ENCODE measurements around the gene WDFY2.
A peak's percentile ranks its signal among the peaks of the same experiment; 100 is the strongest.
"Not testable (repeated sequence)": the region's sequence is repeated elsewhere in the genome, so short reads cannot be mapped to it uniquely, and the experiment has no call there.

WDFY2 gene, protein sequence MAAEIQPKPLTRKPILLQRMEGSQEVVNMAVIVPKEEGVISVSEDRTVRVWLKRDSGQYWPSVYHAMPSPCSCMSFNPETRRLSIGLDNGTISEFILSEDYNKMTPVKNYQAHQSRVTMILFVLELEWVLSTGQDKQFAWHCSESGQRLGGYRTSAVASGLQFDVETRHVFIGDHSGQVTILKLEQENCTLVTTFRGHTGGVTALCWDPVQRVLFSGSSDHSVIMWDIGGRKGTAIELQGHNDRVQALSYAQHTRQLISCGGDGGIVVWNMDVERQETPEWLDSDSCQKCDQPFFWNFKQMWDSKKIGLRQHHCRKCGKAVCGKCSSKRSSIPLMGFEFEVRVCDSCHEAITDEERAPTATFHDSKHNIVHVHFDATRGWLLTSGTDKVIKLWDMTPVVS
- total RNA-seq = 59.7 to 86.5 (median 79.6) reads per million in 3 donors

- Histone ChIP-seq H3K4me3 (ENCODE audit: insufficient read depth, low read depth, low read length, poor library complexity, severe bottlenecking) (peak within 1 kb of the TSS; percentile 92), H3K9me3 (ENCODE audit: control insufficient read depth, low read length) (no peaks in the 10 kb centered on the region), H3K36me3 (ENCODE audit: control insufficient read depth, insufficient read depth, low read length) (no peaks in the 10 kb centered on the region), H3K27me3 (replicated peaks; ENCODE audit: control insufficient read depth, insufficient read depth, low read length, poor library complexity, severe bottlenecking) (no peaks in the 10 kb centered on the region), H3K27ac (ENCODE audit: insufficient read depth, low read length, poor library complexity, severe bottlenecking) (peak within 1 kb of the TSS; percentile 85), H3K4me1 (ENCODE audit: control insufficient read depth, insufficient read depth, low read length, poor library complexity, severe bottlenecking) (peaks cover 13% of the 10 kb centered on the region)
- DNase-seq = peak; percentile 98 to 99 (median 99)
These were observed at the start of gene WDFY2 for GRCh38 chr13:51583875-51584730. TSS of gene WDFY2 (plus strand) at chr13:51584462. CDS start at chr13:51584688, 226 bp downstream.

GRCh38 chr13:51538591-51539179, 45.6 kb upstream of the WDFY2 start:
- Histone ChIP-seq H3K36me3 (ENCODE audit: control insufficient read depth, insufficient read depth, low read length) (no peaks in the 10 kb centered on the region), H3K27me3 (replicated peaks; ENCODE audit: control insufficient read depth, insufficient read depth, low read length, poor library complexity, severe bottlenecking) (no peaks in the 10 kb centered on the region), H3K4me3 (ENCODE audit: insufficient read depth, low read depth, low read length, poor library complexity, severe bottlenecking) (no peak overlapping the region), H3K9me3 (ENCODE audit: control insufficient read depth, low read length) (no peaks in the 10 kb centered on the region), H3K27ac (ENCODE audit: insufficient read depth, low read length, poor library complexity, severe bottlenecking) (no peak overlapping the region), H3K4me1 (ENCODE audit: control insufficient read depth, insufficient read depth, low read length, poor library complexity, severe bottlenecking) (peaks cover 14% of the 10 kb centered on the region)
- no peak for DNase-seq

- H3K27ac ChIP-seq (ENCODE audit: insufficient read depth, low read length, poor library complexity, severe bottlenecking) = no peak overlapping the region
- H3K27me3 ChIP-seq (replicated peaks; ENCODE audit: control insufficient read depth, insufficient read depth, low read length, poor library complexity, severe bottlenecking) = no peaks in the 10 kb centered on the region
- H3K9me3 ChIP-seq (ENCODE audit: control insufficient read depth, low read length) = no peaks in the 10 kb centered on the region
- H3K4me1 ChIP-seq (ENCODE audit: control insufficient read depth, insufficient read depth, low read length, poor library complexity, severe bottlenecking) = peaks cover 4% of the 10 kb centered on the region
- no peak overlapping the region for H3K4me3 ChIP-seq (ENCODE audit: insufficient read depth, low read depth, low read length, poor library complexity, severe bottlenecking)
- no peak for DNase-seq
- H3K36me3 ChIP-seq (ENCODE audit: control insufficient read depth, insufficient read depth, low read length) = no peaks in the 10 kb centered on the region
These were observed 44.4 kb upstream of the WDFY2 start for GRCh38 chr13:51539887-51540286.

DNA sequence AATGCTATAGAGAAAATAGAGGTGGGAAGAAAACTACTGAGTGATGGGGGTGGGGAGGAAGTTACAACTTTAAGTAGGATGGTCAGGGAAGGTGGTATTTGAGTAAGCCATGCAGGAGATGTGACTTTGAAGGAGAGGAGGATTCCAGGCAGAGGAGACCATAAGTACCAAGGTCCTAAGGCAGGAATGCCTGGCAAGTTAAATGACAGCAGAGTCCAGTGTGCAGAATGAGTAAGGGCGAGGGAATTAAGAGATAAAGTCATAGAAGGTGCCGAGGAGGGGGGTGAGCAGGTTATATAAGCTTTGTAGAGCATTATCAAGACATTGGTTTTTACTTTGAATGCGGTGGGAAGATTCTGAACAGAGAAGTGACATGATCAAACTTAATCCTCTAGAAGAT, 43.2 kb upstream of the WDFY2 start:
- Histone ChIP-seq H3K9me3 (ENCODE audit: control insufficient read depth, low read length) (no peaks in the 10 kb centered on the region), H3K36me3 (ENCODE audit: control insufficient read depth, insufficient read depth, low read length) (no peaks in the 10 kb centered on the region), H3K27ac (ENCODE audit: insufficient read depth, low read length, poor library complexity, severe bottlenecking) (no peak overlapping the region), H3K4me1 (ENCODE audit: control insufficient read depth, insufficient read depth, low read length, poor library complexity, severe bottlenecking) (no peaks in the 10 kb centered on the region), H3K27me3 (replicated peaks; ENCODE audit: control insufficient read depth, insufficient read depth, low read length, poor library complexity, severe bottlenecking) (no peaks in the 10 kb centered on the region), H3K4me3 (ENCODE audit: insufficient read depth, low read depth, low read length, poor library complexity, severe bottlenecking) (no peak overlapping the region)
- DNase-seq = no peak

DNA sequence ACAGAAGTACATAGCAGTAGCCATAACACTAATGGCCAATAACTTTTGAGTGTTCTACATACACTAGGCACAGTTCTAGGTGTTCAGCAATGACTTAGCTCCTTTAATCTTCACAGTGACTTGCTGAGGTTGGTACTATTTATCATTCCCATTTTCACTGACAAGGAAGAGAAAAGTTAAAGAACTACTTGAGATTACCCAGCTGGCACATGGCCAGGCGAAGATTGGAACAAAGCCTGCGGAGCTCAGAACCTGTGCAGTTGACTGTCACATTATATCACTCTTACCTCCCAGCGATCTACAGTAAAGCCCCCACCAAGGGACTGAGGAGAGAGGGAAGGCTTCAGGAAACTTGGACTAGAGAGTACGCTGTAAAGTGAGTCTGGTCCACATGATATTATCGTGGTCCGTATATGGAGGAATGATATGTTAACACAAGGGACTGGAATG, 42.4 kb upstream of the WDFY2 start:
- Histone ChIP-seq H3K36me3 (ENCODE audit: control insufficient read depth, insufficient read depth, low read length) (no peaks in the 10 kb centered on the region), H3K27me3 (replicated peaks; ENCODE audit: control insufficient read depth, insufficient read depth, low read length, poor library complexity, severe bottlenecking) (no peaks in the 10 kb centered on the region), H3K9me3 (ENCODE audit: control insufficient read depth, low read length) (no peaks in the 10 kb centered on the region), H3K4me3 (ENCODE audit: insufficient read depth, low read depth, low read length, poor library complexity, severe bottlenecking) (no peak overlapping the region), H3K4me1 (ENCODE audit: control insufficient read depth, insufficient read depth, low read length, poor library complexity, severe bottlenecking) (no peaks in the 10 kb centered on the region), H3K27ac (ENCODE audit: insufficient read depth, low read length, poor library complexity, severe bottlenecking) (no peak overlapping the region)
- DNase-seq = no peak

DNA sequence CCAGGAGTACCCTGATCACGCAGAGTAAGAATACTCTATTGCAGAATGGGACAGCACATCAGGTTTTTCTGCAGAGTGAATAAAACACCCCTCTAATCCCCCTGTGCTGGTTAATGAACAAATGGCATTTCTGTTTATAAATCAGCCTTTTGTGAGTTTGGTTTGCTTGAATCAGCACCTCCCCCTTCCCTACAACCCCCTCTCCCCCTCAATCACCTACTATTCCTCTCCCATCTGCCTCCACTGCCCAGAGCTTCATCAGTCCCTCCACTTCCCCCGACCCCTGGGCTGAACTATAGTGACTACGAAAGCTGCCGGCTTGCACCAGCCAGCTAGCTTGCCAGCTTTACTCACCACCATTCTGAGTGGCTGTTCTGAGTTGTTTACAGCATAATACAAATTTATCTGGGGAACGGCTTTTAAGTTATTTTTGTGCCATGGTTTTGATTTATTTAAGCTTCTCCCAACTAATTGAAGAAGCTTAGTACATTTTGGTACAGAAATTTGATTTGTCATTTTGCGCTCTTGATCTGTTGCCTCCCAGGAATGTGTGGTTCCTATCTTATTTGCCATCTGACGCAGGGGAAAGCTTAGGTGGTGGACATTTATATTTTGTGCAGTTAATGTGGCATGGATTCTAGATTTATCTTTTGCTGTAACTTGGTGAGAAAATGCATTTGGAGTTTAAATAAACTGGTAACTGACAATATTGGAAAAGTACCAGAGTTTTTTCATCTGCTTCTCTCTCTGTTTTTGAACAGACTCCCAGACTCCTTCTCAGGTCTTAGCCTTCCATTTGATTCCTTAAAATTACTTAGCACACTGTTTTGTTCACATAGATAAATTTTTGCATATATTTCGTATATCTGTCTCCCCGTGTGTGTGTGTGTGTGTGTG, 41.7 kb upstream of the WDFY2 start:
- no peaks in the 10 kb centered on the region for H3K27me3 ChIP-seq (replicated peaks; ENCODE audit: control insufficient read depth, insufficient read depth, low read length, poor library complexity, severe bottlenecking)
- no peaks in the 10 kb centered on the region for H3K4me1 ChIP-seq (ENCODE audit: control insufficient read depth, insufficient read depth, low read length, poor library complexity, severe bottlenecking)
- no peaks in the 10 kb centered on the region for H3K36me3 ChIP-seq (ENCODE audit: control insufficient read depth, insufficient read depth, low read length)
- no peak overlapping the region for H3K4me3 ChIP-seq (ENCODE audit: insufficient read depth, low read depth, low read length, poor library complexity, severe bottlenecking)
- no peaks in the 10 kb centered on the region for H3K9me3 ChIP-seq (ENCODE audit: control insufficient read depth, low read length)
- no peak for DNase-seq
- no peak overlapping the region for H3K27ac ChIP-seq (ENCODE audit: insufficient read depth, low read length, poor library complexity, severe bottlenecking)

DNA sequence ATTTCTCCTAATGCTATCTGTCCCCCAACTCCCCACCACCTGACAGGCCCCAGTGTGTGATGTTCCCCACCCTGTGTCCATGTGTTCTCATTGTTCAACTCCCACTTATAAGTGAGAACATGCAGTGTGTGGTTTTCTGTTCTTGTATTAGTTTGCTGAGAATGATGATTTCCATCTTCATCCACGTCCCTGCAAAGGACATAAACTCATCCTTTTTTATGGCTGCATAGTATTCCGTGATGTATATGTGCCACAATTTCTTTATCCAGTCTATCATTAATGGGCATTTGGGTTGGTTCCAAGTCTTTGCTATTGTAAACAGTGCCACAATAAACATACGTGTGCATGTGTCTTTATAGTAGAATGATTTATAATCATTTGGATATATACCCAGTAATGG, 38.8 kb upstream of the WDFY2 start:
- not testable (repeated sequence) for H3K36me3 ChIP-seq (ENCODE audit: control insufficient read depth, insufficient read depth, low read length); H3K4me1 ChIP-seq (ENCODE audit: control insufficient read depth, insufficient read depth, low read length, poor library complexity, severe bottlenecking); H3K4me3 ChIP-seq (ENCODE audit: insufficient read depth, low read depth, low read length, poor library complexity, severe bottlenecking); DNase-seq; H3K27ac ChIP-seq (ENCODE audit: insufficient read depth, low read length, poor library complexity, severe bottlenecking); H3K9me3 ChIP-seq (ENCODE audit: control insufficient read depth, low read length); H3K27me3 ChIP-seq (replicated peaks; ENCODE audit: control insufficient read depth, insufficient read depth, low read length, poor library complexity, severe bottlenecking)

DNA sequence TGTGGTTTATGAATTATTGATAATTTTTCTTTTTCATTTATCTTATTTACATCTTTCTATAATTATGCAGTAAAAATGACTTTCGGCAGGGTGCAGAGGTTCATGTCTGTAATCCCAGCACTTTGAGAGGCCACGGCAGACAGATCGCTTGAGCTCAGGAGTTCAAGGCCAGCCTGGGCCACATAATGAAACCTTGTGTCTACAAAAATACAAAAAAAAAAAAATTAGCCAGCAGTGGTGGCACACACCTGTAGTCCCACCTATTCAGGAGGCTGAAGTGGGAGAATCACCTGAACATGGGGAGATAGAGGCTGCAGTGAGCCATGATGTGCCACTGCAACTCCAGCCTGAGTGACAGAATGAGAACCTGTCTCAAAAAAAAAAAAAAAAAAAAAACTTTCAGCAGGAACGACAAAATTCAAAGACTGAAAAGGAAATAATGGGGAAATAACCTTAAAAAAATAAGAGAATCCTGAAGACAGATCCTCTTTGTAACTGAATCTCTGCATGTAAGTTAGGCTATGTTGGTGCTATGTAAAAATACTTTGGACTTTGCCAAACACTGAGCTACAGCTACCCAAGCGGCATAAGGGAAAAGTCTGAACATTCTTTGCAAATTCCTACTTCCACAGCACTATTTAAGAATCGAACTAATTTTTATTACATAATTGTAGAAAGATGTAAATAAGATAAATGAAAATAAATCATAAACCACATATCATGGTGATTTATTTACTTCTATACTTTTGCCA, 36.7 kb upstream of the WDFY2 start:
- Histone ChIP-seq H3K4me3 (ENCODE audit: insufficient read depth, low read depth, low read length, poor library complexity, severe bottlenecking) (no peak overlapping the region), H3K36me3 (ENCODE audit: control insufficient read depth, insufficient read depth, low read length) (no peaks in the 10 kb centered on the region), H3K4me1 (ENCODE audit: control insufficient read depth, insufficient read depth, low read length, poor library complexity, severe bottlenecking) (no peaks in the 10 kb centered on the region), H3K27ac (ENCODE audit: insufficient read depth, low read length, poor library complexity, severe bottlenecking) (no peak overlapping the region), H3K27me3 (replicated peaks; ENCODE audit: control insufficient read depth, insufficient read depth, low read length, poor library complexity, severe bottlenecking) (no peaks in the 10 kb centered on the region), H3K9me3 (ENCODE audit: control insufficient read depth, low read length) (no peaks in the 10 kb centered on the region)
- no peak for DNase-seq

GRCh38 chr13:51549050-51549449, 35.2 kb upstream of the WDFY2 start:
- Histone ChIP-seq H3K4me3 (ENCODE audit: insufficient read depth, low read depth, low read length, poor library complexity, severe bottlenecking) (no peak overlapping the region), H3K27me3 (replicated peaks; ENCODE audit: control insufficient read depth, insufficient read depth, low read length, poor library complexity, severe bottlenecking) (no peaks in the 10 kb centered on the region), H3K27ac (ENCODE audit: insufficient read depth, low read length, poor library complexity, severe bottlenecking) (no peak overlapping the region), H3K4me1 (ENCODE audit: control insufficient read depth, insufficient read depth, low read length, poor library complexity, severe bottlenecking) (no peaks in the 10 kb centered on the region), H3K9me3 (ENCODE audit: control insufficient read depth, low read length) (no peaks in the 10 kb centered on the region), H3K36me3 (ENCODE audit: control insufficient read depth, insufficient read depth, low read length) (no peaks in the 10 kb centered on the region)
- no peak for DNase-seq
